HFFc6 (cell line): ENCODE data around the gene CFAP91. TPM values are rescaled to one million over a fixed set of nuclear protein-coding genes. Genes with fewer than 3 reads are reported as not detected.
A peak's percentile ranks its signal among the peaks of the same experiment; 100 is the strongest.

Experiments
- DNase-seq: peaks from one replicate; pipeline ENCODE4 v3.0.0-alpha.2; 2018
- H3K27ac Mint-ChIP-seq: 2 replicates; pipeline ENCODE4 v1.8.0; 2020; ENCODE audit warnings: mild to moderate bottlenecking, mixed read lengths
- H3K27me3 Mint-ChIP-seq: 2 replicates; pipeline ENCODE4 v1.8.0; 2021; ENCODE audit warnings: mild to moderate bottlenecking, moderate library complexity, mixed read lengths; ENCODE audit not compliant: insufficient read depth
- H3K36me3 Mint-ChIP-seq: 2 replicates; pipeline ENCODE4 v1.8.0; 2021; ENCODE audit warnings: low read depth, mixed read lengths
- H3K4me1 Mint-ChIP-seq: 2 replicates; pipeline ENCODE4 v1.8.0; 2020; ENCODE audit warnings: low read depth, mixed read lengths
- H3K4me3 Mint-ChIP-seq: 2 replicates; pipeline ENCODE4 v1.8.0; 2020; ENCODE audit warnings: mild to moderate bottlenecking, moderate library complexity, mixed read lengths
- H3K9me3 Mint-ChIP-seq: 2 replicates; pipeline ENCODE4 v1.8.0; 2020; ENCODE audit warnings: mild to moderate bottlenecking, mixed read lengths
- CTCF ChIP-seq: fragments of 200-600 bp; sonication (generic); IDR thresholded peaks from 2 replicates; pipeline ENCODE4 v1.5.0; 2021; ENCODE audit warnings: antibody characterized with exemption, mild to moderate bottlenecking
- total RNA-seq, 6 experiments: library from RNA; stranded (reverse); fragmentation: NEBNext Ultra II Directional; extraction: Animal tissue kit (Norgen Biotek cat#: 25700); gene quantifications; 2 replicates in 1 of 6; 3 replicates in 5 of 6; pipeline ENCODE4 v1.2.3, GENCODE V29; 2021

CFAP91 gene
- total RNA-seq, 6 experiments from 2014 or later = not detected

GRCh38 chr3:119665954-119666559 is 36.8 kb upstream of the CFAP91 start:
- DNase-seq = no peak
- TF ChIP-seq CTCF = no peak
- H3K4me1 Mint-ChIP-seq = peaks cover 53% of the 10 kb centered on the region
- H3K36me3 Mint-ChIP-seq = peaks cover 1% of the 10 kb centered on the region; the same call in 1 of the 2 replicates
- H3K4me3 Mint-ChIP-seq = no peak overlapping the region
- H3K27ac Mint-ChIP-seq = peak overlapping the region; percentile 84; the same call in 1 of the 2 replicates
- H3K27me3 Mint-ChIP-seq = no peaks in the 10 kb centered on the region
- no peaks in the 10 kb centered on the region for H3K9me3 Mint-ChIP-seq

GRCh38 chr3:119669906-119670570 is 32.8 kb upstream of the CFAP91 start:
- Mint-ChIP-seq H3K36me3 (peaks cover 9% of the 10 kb centered on the region; the same call in 1 of the 2 replicates), H3K27ac (no peak overlapping the region), H3K9me3 (no peaks in the 10 kb centered on the region), H3K27me3 (no peaks in the 10 kb centered on the region), H3K4me3 (no peak overlapping the region; the same call in 1 of the 2 replicates), H3K4me1 (peaks cover 24% of the 10 kb centered on the region)
- no peak for DNase-seq
- TF ChIP-seq CTCF = no peak

GRCh38 chr3:119672776-119673175 is 30.0 kb upstream of the CFAP91 start:
- Mint-ChIP-seq H3K9me3 (no peaks in the 10 kb centered on the region), H3K4me3 (no peak overlapping the region), H3K27me3 (peaks cover 2% of the 10 kb centered on the region; the same call in 1 of the 2 replicates), H3K4me1 (peaks cover 37% of the 10 kb centered on the region), H3K27ac (no peak overlapping the region), H3K36me3 (peaks cover 10% of the 10 kb centered on the region; the same call in 1 of the 2 replicates)
- DNase-seq = no peak
- TF ChIP-seq CTCF = no peak

- peaks cover 2% of the 10 kb centered on the region; the same call in 1 of the 2 replicates for H3K27me3 Mint-ChIP-seq
- DNase-seq = no peak
- no peak overlapping the region for H3K27ac Mint-ChIP-seq
- H3K36me3 Mint-ChIP-seq = peaks cover 10% of the 10 kb centered on the region; the same call in 1 of the 2 replicates
- no peak for TF ChIP-seq CTCF
- no peak overlapping the region for H3K4me3 Mint-ChIP-seq
- peaks cover 39% of the 10 kb centered on the region for H3K4me1 Mint-ChIP-seq
- no peaks in the 10 kb centered on the region for H3K9me3 Mint-ChIP-seq
These were observed 28.9 kb upstream of the CFAP91 start for GRCh38 chr3:119673875-119674274.

GRCh38 chr3:119675188-119675874 is 27.5 kb upstream of the CFAP91 start:
- DNase-seq = no peak
- TF ChIP-seq CTCF = no peak
- H3K4me3 Mint-ChIP-seq = peak overlapping the region; percentile 97
- H3K36me3 Mint-ChIP-seq = peaks cover 10% of the 10 kb centered on the region; the same call in 1 of the 2 replicates
- peaks cover 28% of the 10 kb centered on the region for H3K4me1 Mint-ChIP-seq
- H3K9me3 Mint-ChIP-seq = no peaks in the 10 kb centered on the region
- peaks cover 2% of the 10 kb centered on the region; the same call in 1 of the 2 replicates for H3K27me3 Mint-ChIP-seq
- H3K27ac Mint-ChIP-seq = peak overlapping the region; percentile 94
